K562 (cell line): ENCODE results near the gene VPS37B. TPM values are rescaled to one million over a fixed set of nuclear protein-coding genes. Genes with fewer than 3 reads are reported as not detected.
"Not testable (repeated sequence)": the region's sequence is repeated elsewhere in the genome, so short reads cannot be mapped to it uniquely, and the experiment has no call there.

Source experiments
- ATAC-seq: fragments of 200-7000 bp; cut with Tn5 transposase; 3 replicates; pipeline ENCODE4 v1.9.1; 2020; ENCODE audit warnings: moderate library complexity
- BruUV-seq: library from RNA; stranded (reverse); fragments of 400-500 nt; replicated peaks from 2 replicates; lab custom pipeline; 2021; lab: Mats Ljungman, UMichigan
- CTCF ChIA-PET: fragments of 300-600 bp; formaldehyde crosslinking; extraction: SDS; loops from one replicate; lab custom pipeline; 2021; ENCODE audit warnings: low intra/inter-chr PET ratio; lab: Yijun Ruan, JAX
- POLR2A ChIA-PET: fragments of 300-600, 350-650 bp; sonication (Branson Sonifier 250); formaldehyde crosslinking; extraction: SDS; loops from one replicate; lab custom pipeline; 2021; ENCODE audit warnings: antibody characterized with exemption, inconsistent platforms; lab: Yijun Ruan, JAX
- DNase-seq, 4 experiments: peaks; one replicate each; pipeline versions ENCODE4 v3.0.0 to v3.0.0-alpha.2; 2011 to 2018; ENCODE audit warnings: low spot score in 3 of 4, mixed read lengths in 3 of 4; ENCODE audit errors: extremely low read depth in 1 of 4
- FAIRE-seq: peaks from 2 replicates; lab custom pipeline; 2011; peaks lifted over from hg19 to GRCh38; lab: Jason Lieb, UNC
- H2AFZ ChIP-seq: 2 replicates; pipeline ENCODE4 v1.6.0; 2011; ENCODE audit warnings: low read depth, low read length, control low read depth, inconsistent platforms
- H3K27ac ChIP-seq: fragments of 200-600 bp; 3 replicates; pipeline ENCODE4 v1.8.0; 2011; ENCODE audit warnings: low read depth, mild to moderate bottlenecking, control low read depth, inconsistent platforms, low read length, moderate library complexity, mixed read lengths; ENCODE audit errors: extremely low read depth
- H3K27me3 ChIP-seq, 2 experiments: fragments of 300-600 bp in 1 of 2; 2 replicates in 1 of 2; 3 replicates in 1 of 2; pipeline versions ENCODE4 v1.6.0 to v1.8.0; 2011; ENCODE audit warnings: inconsistent platforms in 2 of 2, low read length in 2 of 2, mild to moderate bottlenecking in 1 of 2, mixed read lengths in 1 of 2, moderate library complexity in 1 of 2; ENCODE audit not compliant: control insufficient read depth in 2 of 2, insufficient read depth in 2 of 2
- H3K36me3 ChIP-seq: fragments of 300-600 bp; 3 replicates; pipeline ENCODE4 v1.8.0; 2011; ENCODE audit warnings: mild to moderate bottlenecking, low read length, inconsistent platforms; ENCODE audit not compliant: control insufficient read depth, insufficient read depth
- H3K4me1 ChIP-seq, 2 experiments: fragments of 200-600 bp in 1 of 2; replicated peaks in 1 of 2; 2 replicates in 1 of 2; 3 replicates in 1 of 2; pipeline versions ENCODE4 v1.5.1 to v1.8.0; 2011; ENCODE audit warnings: inconsistent platforms in 2 of 2, low read length in 2 of 2, mild to moderate bottlenecking in 1 of 2, mixed read lengths in 1 of 2, moderate library complexity in 1 of 2; ENCODE audit not compliant: control insufficient read depth in 2 of 2, insufficient read depth in 2 of 2
- H3K4me2 ChIP-seq: 2 replicates; pipeline ENCODE4 v1.6.1; 2011; ENCODE audit warnings: low read length, control low read depth, inconsistent platforms, mixed read lengths; ENCODE audit not compliant: insufficient read depth
- H3K4me3 ChIP-seq: fragments of 200-600 bp; sonication (generic), shearing (Covaris generic); 2 replicates; pipeline ENCODE4 v1.5.1; 2016; ENCODE audit warnings: control low read depth, inconsistent platforms
- H3K79me2 ChIP-seq: fragments of 200-600 bp; 3 replicates; pipeline ENCODE4 v1.8.0; 2011; ENCODE audit warnings: low read length, inconsistent platforms; ENCODE audit not compliant: control insufficient read depth, insufficient read depth
- H3K9ac ChIP-seq, 2 experiments: 2 replicates each; pipeline versions ENCODE4 v1.6.0 to v1.6.1; 2011; ENCODE audit warnings: low read depth in 2 of 2, low read length in 2 of 2, control low read depth in 1 of 2, inconsistent platforms in 1 of 2, mild to moderate bottlenecking in 1 of 2, mixed read lengths in 1 of 2; ENCODE audit not compliant: insufficient read depth in 1 of 2
- H3K9me1 ChIP-seq: one replicate; pipeline ENCODE4 v1.6.0; 2011; ENCODE audit warnings: inconsistent platforms, mild to moderate bottlenecking, low read length, moderate library complexity; ENCODE audit not compliant: control insufficient read depth, insufficient read depth
- H3K9me3 ChIP-seq: replicated peaks from 2 replicates; pipeline ENCODE4 v1.5.1; 2011; ENCODE audit warnings: low read depth, low read length, inconsistent platforms; ENCODE audit not compliant: control insufficient read depth, insufficient read depth
- H4K20me1 ChIP-seq: replicated peaks from 2 replicates; pipeline ENCODE4 v1.6.1; 2011; ENCODE audit warnings: low read length, inconsistent platforms, mixed read lengths; ENCODE audit not compliant: control insufficient read depth, insufficient read depth
- CBFA2T3 ChIP-seq: fragments of 450-650 bp; IDR thresholded peaks from 2 replicates; pipeline ENCODE4 v1.6.1; 2017
- ETV6 ChIP-seq, 3 experiments: fragments of 150-350 bp in 1 of 3; sonication (generic) in 1 of 3; formaldehyde crosslinking in 1 of 3; IDR thresholded peaks; 2 replicates each; pipeline versions ENCODE4 v1.6.1 to v1.8.0; 2014 to 2022; ENCODE audit warnings: borderline replicate concordance in 2 of 3, low read depth in 2 of 3, antibody characterized with exemption in 1 of 3, low read length in 1 of 3, mild to moderate bottlenecking in 1 of 3, missing genetic modification reagents in 1 of 3
- GABPB1 ChIP-seq: sonication (generic); formaldehyde crosslinking; IDR thresholded peaks from 2 replicates; pipeline ENCODE4 v1.8.0; 2022; ENCODE audit warnings: mild to moderate bottlenecking, missing genetic modification reagents
- IFI16 ChIP-seq: fragments of 250-450 bp; sonication (Bioruptor Pico); IDR thresholded peaks from 2 replicates; pipeline ENCODE4 v2.1.2; 2022; ENCODE audit warnings: mild to moderate bottlenecking, inconsistent platforms
- IRF2 ChIP-seq: sonication (generic); formaldehyde crosslinking; IDR thresholded peaks from 2 replicates; pipeline ENCODE4 v1.8.1; 2022; ENCODE audit warnings: mild to moderate bottlenecking, missing genetic modification reagents
- MYBL2 ChIP-seq, 2 experiments: fragments of 450-650 bp in 1 of 2; sonication (generic) in 1 of 2; formaldehyde crosslinking in 1 of 2; IDR thresholded peaks; 2 replicates each; pipeline versions ENCODE4 v1.6.1 to v1.8.1; 2017 to 2022; ENCODE audit warnings: borderline replicate concordance in 1 of 2, inconsistent platforms in 1 of 2, low read depth in 1 of 2, mild to moderate bottlenecking in 1 of 2, missing genetic modification reagents in 1 of 2, moderate library complexity in 1 of 2
- NCOA1 ChIP-seq: fragments of 450-650 bp; IDR thresholded peaks from 2 replicates; pipeline ENCODE4 v1.6.1; 2016; ENCODE audit warnings: low read depth
- PCBP1 ChIP-seq: fragments of 200-400 bp; formaldehyde crosslinking; IDR thresholded peaks from 2 replicates; pipeline ENCODE4 v1.6.1; 2018; ENCODE audit warnings: mild to moderate bottlenecking, low read depth, low read length; ENCODE audit not compliant: poor library complexity, severe bottlenecking
- RHOXF2B ChIP-seq: fragments of 250-450 bp; sonication (Bioruptor Pico); conservative IDR thresholded peaks from 2 replicates; pipeline ENCODE4 v1.5.1; 2021
- SAFB ChIP-seq: fragments of 200-400 bp; formaldehyde crosslinking; IDR thresholded peaks from 2 replicates; pipeline ENCODE4 v1.6.1; 2017; ENCODE audit warnings: low read depth, low read length, borderline replicate concordance
- ZNF263 ChIP-seq: sonication (generic); formaldehyde crosslinking; IDR thresholded peaks from 2 replicates; pipeline ENCODE4 v1.8.0; 2022; ENCODE audit warnings: mild to moderate bottlenecking, missing genetic modification reagents, borderline replicate concordance
- WGBS: fragments of 100-300 bp; shearing (Covaris generic); methylation state at CpG from one replicate; pipeline ENCODE4 v1.1.6; 2016; ENCODE audit warnings: low coverage, mixed read lengths; ENCODE audit not compliant: insufficient coverage; ENCODE audit errors: missing lambda C conversion rate; 5-methylcytosine and 5-hydroxymethylcytosine counted together
- in situ Hi-C: fragments of 300-500 bp; cut with MboI; formaldehyde crosslinking; loops from 4 replicates; pipeline ENCODE4 v1.15.0; 2018; ENCODE audit warnings: inconsistent platforms, mixed read lengths
- intact Hi-C: fragments of 100-400 bp; cut with micrococcal nuclease; formaldehyde crosslinking; loops from 2 replicates; pipeline ENCODE4 v1.14.2; 2022
- polyA plus RNA-seq, 8 experiments: library from polyadenylated mRNA; depleted of rRNA in 4 of 8; stranded (reverse) in 5 of 8; unstranded in 3 of 8; fragments of >200 nt; fragmentation: Nextera tagmentation in 2 of 8; fragmentation: Illumina TruSeq in 1 of 8; extraction: Ambion mirVana in 2 of 8; extraction: Trizol in 1 of 8; gene quantifications; 2 replicates each; pipeline versions ENCODE4 v1.2.1 to v1.2.3, GENCODE V29; 2011 to 2014; ENCODE audit warnings: inconsistent platforms in 1 of 8, missing spikeins in 1 of 8
- total RNA-seq, 7 experiments: library from RNA; depleted of rRNA in 6 of 7; stranded (reverse); fragments of >200 nt in 6 of 7; fragmentation: Illumina TruSeq in 2 of 7; extraction: Trizol in 2 of 7; gene quantifications; 2 replicates each; pipeline versions ENCODE4 v1.2.1 to v1.2.3, GENCODE V29; 2011 to 2021; ENCODE audit warnings: low replicate concordance in 1 of 7
- TF ChIP-seq, protein P1 (sequence below): fragments of 250-450 bp; sonication (Bioruptor Pico); IDR thresholded peaks from 2 replicates; pipeline ENCODE4 v1.5.1; 2021; ENCODE audit warnings: mild to moderate bottlenecking

VPS37B gene
- total and polyA plus RNA-seq, 9 of the 15 experiments (the other 6 are each of a cell fraction or from before 2014, with no cell fraction given) = 0.28 to 37.4 (median 17.9) TPM

DNA sequence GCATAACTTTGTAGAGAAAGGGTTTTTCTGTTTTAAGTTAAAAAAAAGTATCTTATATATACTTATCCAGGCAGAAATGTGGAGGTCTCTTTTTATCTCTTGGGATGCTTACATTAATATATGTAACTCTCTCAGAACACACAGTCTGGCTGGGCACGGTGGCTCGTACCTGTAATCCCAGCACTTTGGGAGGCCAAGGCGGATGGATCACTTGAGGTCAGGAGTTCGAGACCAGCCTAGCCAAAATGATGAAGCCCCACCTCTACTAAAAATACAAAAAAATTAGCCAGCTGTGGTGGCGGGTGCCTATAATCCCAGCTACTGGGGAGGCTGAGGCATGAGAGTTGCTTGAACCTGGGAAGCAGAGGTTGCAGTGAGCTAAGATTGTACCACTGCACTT lies 19.6 kb downstream of the VPS37B start:
- H3K4me1 ChIP-seq = peaks cover 5 to 13% of the 10 kb centered on the region in 2 experiments; a peak in 3 of 5 replicates
- CTCF ChIA-PET, FAIRE-seq: not testable (repeated sequence)

DNA sequence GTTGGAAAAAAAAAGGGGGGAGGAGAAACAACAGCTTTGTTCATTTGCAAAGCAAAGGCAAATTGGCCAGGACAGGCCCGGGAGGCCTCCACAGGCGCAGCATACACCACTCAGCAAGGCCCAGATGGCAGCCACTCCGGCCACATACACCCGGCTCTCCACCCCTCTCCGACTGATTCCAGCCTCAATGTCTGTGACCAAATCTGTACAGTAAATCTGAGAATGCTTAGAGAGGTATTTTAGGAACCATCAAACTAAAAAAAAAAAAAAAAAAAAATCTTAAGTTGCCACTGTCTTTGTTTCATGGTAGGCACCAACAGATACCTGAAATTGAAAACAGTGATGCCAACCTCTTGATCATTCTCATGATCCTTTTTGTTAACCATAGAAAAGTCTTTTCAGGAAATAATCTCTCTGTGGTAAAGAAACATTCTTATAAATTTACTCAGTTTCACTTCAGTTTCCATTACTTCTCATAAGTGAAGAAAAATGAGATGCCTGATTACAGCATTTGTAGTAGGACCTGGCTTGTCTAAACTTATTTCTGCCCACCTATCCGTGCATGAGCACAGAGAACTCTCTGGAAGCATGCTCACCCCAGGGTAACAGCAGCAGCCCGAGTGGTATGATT lies 20.2 kb downstream of the VPS37B start:
- no peak overlapping the region for H2AFZ ChIP-seq
- no peak overlapping the region for H3K27ac ChIP-seq
- intact Hi-C loops (no loop called here), in situ Hi-C loops (loop anchor here (10.0 kb wide), 1 partner anchor 359 kb away; the partner anchor contains the start of genes MPHOSPH9 and MTRFR)
- ChIA-PET CTCF (interaction anchor here (0.6 kb wide), 1 partner anchor 217 kb away, joined by 3 read pairs; no protein-coding TSS in a partner anchor), POLR2A (interaction anchor here (2.5 kb wide), 1 partner anchor 12 kb away, joined by 8 read pairs; no protein-coding TSS in a partner anchor)
- H4K20me1 ChIP-seq = peaks cover 46% of the 10 kb centered on the region
- no peaks in the 10 kb centered on the region for H3K9me1 ChIP-seq
- no peak for FAIRE-seq
- DNase-seq = no peak
- H3K9ac ChIP-seq = peak overlapping the region in 1 of 2 experiments; percentile 53; a peak in 1 of 4 replicates
- no peak for ATAC-seq
- 79% methylated on average over 7 of the region's 7 CpGs for WGBS
- no peak overlapping the region for H3K4me3 ChIP-seq
- H3K4me1 ChIP-seq = peaks cover 5 to 17% of the 10 kb centered on the region in 2 experiments; a peak in 3 of 5 replicates
- H3K4me2 ChIP-seq = no peak overlapping the region
- no peaks in the 10 kb centered on the region for H3K27me3 ChIP-seq
- H3K36me3 ChIP-seq = peaks cover 59% of the 10 kb centered on the region; the same call in 2 of the 3 replicates
- H3K79me2 ChIP-seq = peaks cover 97% of the 10 kb centered on the region
- no TSS peak for BruUV-seq
- no peaks in the 10 kb centered on the region for H3K9me3 ChIP-seq
- TF ChIP-seq GABPB1 (no peak), SAFB (no peak), PCBP1 (no peak), IFI16 (CRISPR knock-in tag) (no peak), MYBL2 (IDR thresholded peaks at IDR 0.05; ENCODE audit: low read depth) (no peak), MYBL2 (CRISPR knock-in tag; IDR thresholded peaks at IDR 0.05; ENCODE audit: borderline replicate concordance) (no peak), IRF2 (no peak), RHOXF2B (no peak), ZNF263 (CRISPR knock-in tag) (no peak), CBFA2T3 (no peak), NCOA1 (no peak), ETV6 (IDR thresholded peaks at IDR 0.05; ENCODE audit: borderline replicate concordance in 1 of 2, low read depth in 2 of 2, low read length in 1 of 2) (no peak), ETV6 (CRISPR knock-in tag; IDR thresholded peaks at IDR 0.05; ENCODE audit: borderline replicate concordance) (no peak)
- TF ChIP-seq, protein P1, sequence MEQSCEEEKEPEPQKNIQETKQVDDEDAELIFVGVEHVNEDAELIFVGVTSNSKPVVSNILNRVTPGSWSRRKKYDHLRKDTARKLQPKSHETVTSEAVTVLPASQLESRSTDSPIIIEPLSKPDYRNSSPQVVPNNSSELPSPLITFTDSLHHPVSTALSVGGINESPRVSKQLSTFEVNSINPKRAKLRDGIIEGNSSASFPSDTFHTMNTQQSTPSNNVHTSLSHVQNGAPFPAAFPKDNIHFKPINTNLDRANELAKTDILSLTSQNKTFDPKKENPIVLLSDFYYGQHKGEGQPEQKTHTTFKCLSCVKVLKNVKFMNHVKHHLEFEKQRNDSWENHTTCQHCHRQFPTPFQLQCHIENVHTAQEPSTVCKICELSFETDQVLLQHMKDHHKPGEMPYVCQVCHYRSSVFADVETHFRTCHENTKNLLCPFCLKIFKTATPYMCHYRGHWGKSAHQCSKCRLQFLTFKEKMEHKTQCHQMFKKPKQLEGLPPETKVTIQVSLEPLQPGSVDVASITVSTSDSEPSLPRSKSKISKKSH = no peak

More for the DNA sequence above, 19.6 kb downstream of the VPS37B start:
- 90% methylated on average over 5 of the region's 5 CpGs for WGBS
- H3K4me2 ChIP-seq, H3K27me3 ChIP-seq, ATAC-seq, H3K9me3 ChIP-seq, H3K27ac ChIP-seq, intact Hi-C loops, H3K4me3 ChIP-seq, H2AFZ ChIP-seq, BruUV-seq, H3K9ac ChIP-seq, H3K9me1 ChIP-seq, DNase-seq: not testable (repeated sequence)
- Histone ChIP-seq H4K20me1 (peaks cover 51% of the 10 kb centered on the region), H3K36me3 (peaks cover 57% of the 10 kb centered on the region; the same call in 2 of the 3 replicates), H3K79me2 (peaks cover 97% of the 10 kb centered on the region)
- in situ Hi-C loops = loop anchor here (10.0 kb wide), 1 partner anchor 359 kb away; the partner anchor contains the start of genes MPHOSPH9 and MTRFR
- POLR2A ChIA-PET = interaction anchor here (0.9 kb wide), 2 partner anchors 9 to 20 kb away, joined by 3 to 4 read pairs; no protein-coding TSS in a partner anchor
